OCI-LY1 (cell line): ENCODE data around the gene RNU7-1.

Experiments used
- H2AFZ ChIP-seq: fragments of 200-600 bp; sonication (generic), shearing (Covaris generic); 2 replicates; pipeline ENCODE4 v1.6.0; 2014; ENCODE audit warnings: antibody characterized with exemption, mild to moderate bottlenecking, low read length
- H3F3A ChIP-seq: fragments of 200-600 bp; sonication (generic), shearing (Covaris generic); 2 replicates; pipeline ENCODE4 v1.6.0; 2014; ENCODE audit warnings: mild to moderate bottlenecking, antibody characterized with exemption, low read length, moderate library complexity; ENCODE audit not compliant: insufficient read depth
- H3K27ac ChIP-seq: fragments of 200-600 bp; sonication (generic); 2 replicates; pipeline ENCODE4 v1.5.1; 2014; ENCODE audit warnings: low read length, mixed run types, mild to moderate bottlenecking, low read depth; ENCODE audit not compliant: poor library complexity, severe bottlenecking
- H3K27me3 ChIP-seq: fragments of 200-600 bp; sonication (generic); 2 replicates; pipeline ENCODE4 v1.6.0; 2014; ENCODE audit warnings: antibody characterized with exemption, mild to moderate bottlenecking, low read length, moderate library complexity; ENCODE audit not compliant: insufficient read depth
- H3K36me3 ChIP-seq: fragments of 200-600 bp; sonication (generic); 2 replicates; pipeline ENCODE4 v1.6.1; 2014; ENCODE audit warnings: mild to moderate bottlenecking, antibody characterized with exemption, low read length, moderate library complexity, mixed read lengths; ENCODE audit not compliant: insufficient read depth
- H3K4me1 ChIP-seq: fragments of 200-600 bp; sonication (generic); 2 replicates; pipeline ENCODE4 v1.5.1; 2014; ENCODE audit warnings: mild to moderate bottlenecking, low read length, moderate library complexity; ENCODE audit not compliant: insufficient read depth, severe bottlenecking
- H3K4me2 ChIP-seq: fragments of 200-600 bp; sonication (generic), shearing (Covaris generic); 2 replicates; pipeline ENCODE4 v1.6.1; 2014; ENCODE audit warnings: low read length
- H3K4me3 ChIP-seq: fragments of 200-600 bp; sonication (generic); 2 replicates; pipeline ENCODE4 v1.5.1; 2014; ENCODE audit warnings: low read length, low read depth, mild to moderate bottlenecking, mixed read lengths; ENCODE audit not compliant: poor library complexity, severe bottlenecking
- H3K79me2 ChIP-seq: fragments of 200-600 bp; shearing (Covaris generic); 2 replicates; pipeline ENCODE4 v1.6.1; 2016; ENCODE audit warnings: mixed run types, low read length, mixed read lengths; ENCODE audit not compliant: insufficient read depth
- H3K9ac ChIP-seq: fragments of 200-600 bp; sonication (generic), shearing (Covaris generic); 2 replicates; pipeline ENCODE4 v1.6.1; 2014; ENCODE audit warnings: mild to moderate bottlenecking, low read length, mixed read lengths
- H3K9me2 ChIP-seq: fragments of 200-600 bp; sonication (generic), shearing (Covaris generic); 2 replicates; pipeline ENCODE4 v1.6.1; 2014; ENCODE audit warnings: low read depth, mild to moderate bottlenecking, low read length, mixed read lengths
- H3K9me3 ChIP-seq: fragments of 200-600 bp; shearing (Covaris generic); 2 replicates; pipeline ENCODE4 v1.6.1; 2014; ENCODE audit warnings: low read length, mixed read lengths
- H4K20me1 ChIP-seq: fragments of 200-600 bp; sonication (generic), shearing (Covaris generic); 2 replicates; pipeline ENCODE4 v1.6.0; 2016; ENCODE audit warnings: mild to moderate bottlenecking, low read length; ENCODE audit not compliant: insufficient read depth
- CTCF ChIP-seq: fragments of 200-600 bp; sonication (generic), shearing (Covaris generic); IDR thresholded peaks from 2 replicates; pipeline ENCODE4 v1.5.1; 2017; ENCODE audit warnings: mild to moderate bottlenecking, antibody characterized with exemption, low read length, moderate library complexity, mixed read lengths
- EZH2 ChIP-seq: fragments of 200-600 bp; sonication (generic), shearing (Covaris generic); IDR thresholded peaks from 2 replicates; pipeline ENCODE4 v1.8.0; 2017; ENCODE audit warnings: borderline replicate concordance, mixed run types, mild to moderate bottlenecking, antibody characterized with exemption, low read length, moderate library complexity, mixed read lengths

Gene RNU7-1

GRCh38 chr12:6967651-6968100 lies 24.1 kb downstream of the RNU7-1 start:
- Histone ChIP-seq H3K9me2 (no peaks in the 10 kb centered on the region), H3K36me3 (peaks cover 59% of the 10 kb centered on the region), H3K9me3 (no peaks in the 10 kb centered on the region), H3K4me3 (no peak overlapping the region), H3K9ac (no peak overlapping the region), H3F3A (0 out of 2 replicates have a peak, but pooled peaks cover 4% of the 10 kb centered on the region), H3K4me1 (peaks cover 47% of the 10 kb centered on the region), H3K27me3 (no peaks in the 10 kb centered on the region), H3K27ac (no peak overlapping the region), H4K20me1 (no peaks in the 10 kb centered on the region), H2AFZ (no peak overlapping the region), H3K4me2 (no peak overlapping the region), H3K79me2 (peaks cover 27% of the 10 kb centered on the region)
- TF ChIP-seq EZH2 (no peak), CTCF (no peak)

- H2AFZ ChIP-seq, result no peak overlapping the region
- H3F3A ChIP-seq, result 0 out of 2 replicates have a peak, but pooled peaks cover 4% of the 10 kb centered on the region
- no peak for TF ChIP-seq CTCF
- no peak for TF ChIP-seq EZH2
- H4K20me1 ChIP-seq, result no peaks in the 10 kb centered on the region
- no peaks in the 10 kb centered on the region for H3K27me3 ChIP-seq
- H3K79me2 ChIP-seq, result peaks cover 29% of the 10 kb centered on the region
- no peaks in the 10 kb centered on the region for H3K9me2 ChIP-seq
- H3K9ac ChIP-seq, result no peak overlapping the region; the same call in 1 of the 2 replicates
- H3K4me3 ChIP-seq, result peak overlapping the region; percentile 81
- peak overlapping the region; percentile 81 for H3K4me2 ChIP-seq
- H3K36me3 ChIP-seq, result peaks cover 61% of the 10 kb centered on the region
- H3K9me3 ChIP-seq, result no peaks in the 10 kb centered on the region
- H3K4me1 ChIP-seq, result peaks cover 42% of the 10 kb centered on the region
- no peak overlapping the region for H3K27ac ChIP-seq
These were observed 24.8 kb downstream of the RNU7-1 start for GRCh38 chr12:6968426-6968825.

GRCh38 chr12:6970096-6970527 lies 26.5 kb downstream of the RNU7-1 start:
- peak overlapping the region; percentile 24 for H3K27ac ChIP-seq
- peaks cover 29% of the 10 kb centered on the region for H3K79me2 ChIP-seq
- H3K9ac ChIP-seq, result peak overlapping the region; percentile 85
- no peak overlapping the region for H2AFZ ChIP-seq
- H3K27me3 ChIP-seq, result no peaks in the 10 kb centered on the region
- TF ChIP-seq CTCF (no peak), EZH2 (no peak)
- H3K4me1 ChIP-seq, result peaks cover 29% of the 10 kb centered on the region
- H4K20me1 ChIP-seq, result no peaks in the 10 kb centered on the region
- H3K4me2 ChIP-seq, result peak overlapping the region; percentile 81
- no peaks in the 10 kb centered on the region for H3K9me2 ChIP-seq
- peak overlapping the region; percentile 81 for H3K4me3 ChIP-seq
- no peaks in the 10 kb centered on the region for H3K9me3 ChIP-seq
- H3F3A ChIP-seq, result 0 out of 2 replicates have a peak, but pooled peaks cover 4% of the 10 kb centered on the region
- peaks cover 65% of the 10 kb centered on the region for H3K36me3 ChIP-seq
